K562 (cell line): Measurements from ENCODE around the gene MAU2. TPM values are rescaled to one million over a fixed set of nuclear protein-coding genes. Genes with fewer than 3 reads are reported as not detected.

ENCODE experiments used
- DDX20 ChIP-seq: fragments of 450-650 bp; IDR thresholded peaks from 2 replicates; pipeline ENCODE4 v1.6.1; 2016; ENCODE audit warnings: missing genetic modification characterization, low read depth, mild to moderate bottlenecking, missing compliant biosample characterization, moderate library complexity
- GTF2A2 ChIP-seq: IDR thresholded peaks from 2 replicates; pipeline ENCODE4 v1.6.1; 2016; ENCODE audit warnings: mild to moderate bottlenecking, missing genetic modification characterization, missing compliant biosample characterization
- HDAC1 ChIP-seq, 2 experiments: fragments of 450-650 bp; IDR thresholded peaks; 2 replicates each; pipeline ENCODE4 v1.6.1; 2016 to 2017; ENCODE audit warnings: inconsistent platforms in 1 of 2, mild to moderate bottlenecking in 1 of 2, moderate library complexity in 1 of 2
- NFE2L1 ChIP-seq: fragments of 450-650 bp; IDR thresholded peaks from 2 replicates; pipeline ENCODE4 v1.6.1; 2016; ENCODE audit warnings: missing genetic modification characterization, low read depth, mild to moderate bottlenecking, missing compliant biosample characterization, moderate library complexity, borderline replicate concordance
- NR2C1 ChIP-seq, 2 experiments: fragments of 450-650 bp; IDR thresholded peaks; 2 replicates each; pipeline ENCODE4 v1.6.1; 2017; ENCODE audit warnings: mild to moderate bottlenecking in 2 of 2, antibody characterized with exemption in 1 of 2, inconsistent platforms in 1 of 2, missing compliant biosample characterization in 1 of 2, missing genetic modification characterization in 1 of 2
- PURB ChIP-seq: sonication (generic); formaldehyde crosslinking; IDR thresholded peaks from 2 replicates; pipeline ENCODE4 v1.9.0; 2021; ENCODE audit warnings: low read depth, mild to moderate bottlenecking, missing genetic modification reagents
- RCOR1 ChIP-seq, 2 experiments: IDR thresholded peaks; 2 replicates each; pipeline ENCODE4 v1.6.1; 2012; ENCODE audit warnings: low read depth in 2 of 2, low read length in 2 of 2, borderline replicate concordance in 1 of 2, improper control_type of control experiment in 1 of 2
- SMAD1 ChIP-seq: fragments of 150-350 bp; IDR thresholded peaks from 2 replicates; pipeline ENCODE4 v1.6.1; 2014; ENCODE audit warnings: low read length, low read depth; ENCODE audit not compliant: partially characterized antibody
- SP1 ChIP-seq: sonication (generic); formaldehyde crosslinking; IDR thresholded peaks from 2 replicates; pipeline ENCODE4 v1.8.1; 2022; ENCODE audit warnings: mild to moderate bottlenecking, missing genetic modification reagents
- TAF9B ChIP-seq: fragments of 450-650 bp; IDR thresholded peaks from 2 replicates; pipeline ENCODE4 v1.6.1; 2018; ENCODE audit warnings: mild to moderate bottlenecking; ENCODE audit not compliant: partially characterized antibody
- polyA plus RNA-seq, 8 experiments: library from polyadenylated mRNA; depleted of rRNA in 4 of 8; stranded (reverse) in 5 of 8; unstranded in 3 of 8; fragments of >200 nt; fragmentation: Nextera tagmentation in 2 of 8; fragmentation: Illumina TruSeq in 1 of 8; extraction: Ambion mirVana in 2 of 8; extraction: Trizol in 1 of 8; gene quantifications; 2 replicates each; pipeline versions ENCODE4 v1.2.1 to v1.2.3, GENCODE V29; 2011 to 2014; ENCODE audit warnings: inconsistent platforms in 1 of 8, missing spikeins in 1 of 8
- total RNA-seq, 7 experiments: library from RNA; depleted of rRNA in 6 of 7; stranded (reverse); fragments of >200 nt in 6 of 7; fragmentation: Illumina TruSeq in 2 of 7; extraction: Trizol in 2 of 7; gene quantifications; 2 replicates each; pipeline versions ENCODE4 v1.2.1 to v1.2.3, GENCODE V29; 2011 to 2021; ENCODE audit warnings: low replicate concordance in 1 of 7
- TF ChIP-seq, protein P1 (sequence below): fragments of 250-450 bp; sonication (Bioruptor Pico); IDR thresholded peaks from 2 replicates; pipeline ENCODE4 v1.4.0; 2020
- TF ChIP-seq, protein P2 (sequence below): sonication (generic); formaldehyde crosslinking; IDR thresholded peaks from 2 replicates; pipeline ENCODE4 v1.8.0; 2022; ENCODE audit warnings: mild to moderate bottlenecking, missing genetic modification reagents
- TF ChIP-seq, protein P3 (sequence below): fragments of 250-450 bp; sonication (Bioruptor Pico); IDR thresholded peaks from 2 replicates; pipeline ENCODE4 v1.9.0; 2021; ENCODE audit warnings: mild to moderate bottlenecking, inconsistent platforms

Gene MAU2
- total and polyA plus RNA-seq, 9 of the 15 experiments (the other 6 are each of a cell fraction or from before 2014, with no cell fraction given) = 1.2 to 48.1 (median 19.4) TPM

DNA sequence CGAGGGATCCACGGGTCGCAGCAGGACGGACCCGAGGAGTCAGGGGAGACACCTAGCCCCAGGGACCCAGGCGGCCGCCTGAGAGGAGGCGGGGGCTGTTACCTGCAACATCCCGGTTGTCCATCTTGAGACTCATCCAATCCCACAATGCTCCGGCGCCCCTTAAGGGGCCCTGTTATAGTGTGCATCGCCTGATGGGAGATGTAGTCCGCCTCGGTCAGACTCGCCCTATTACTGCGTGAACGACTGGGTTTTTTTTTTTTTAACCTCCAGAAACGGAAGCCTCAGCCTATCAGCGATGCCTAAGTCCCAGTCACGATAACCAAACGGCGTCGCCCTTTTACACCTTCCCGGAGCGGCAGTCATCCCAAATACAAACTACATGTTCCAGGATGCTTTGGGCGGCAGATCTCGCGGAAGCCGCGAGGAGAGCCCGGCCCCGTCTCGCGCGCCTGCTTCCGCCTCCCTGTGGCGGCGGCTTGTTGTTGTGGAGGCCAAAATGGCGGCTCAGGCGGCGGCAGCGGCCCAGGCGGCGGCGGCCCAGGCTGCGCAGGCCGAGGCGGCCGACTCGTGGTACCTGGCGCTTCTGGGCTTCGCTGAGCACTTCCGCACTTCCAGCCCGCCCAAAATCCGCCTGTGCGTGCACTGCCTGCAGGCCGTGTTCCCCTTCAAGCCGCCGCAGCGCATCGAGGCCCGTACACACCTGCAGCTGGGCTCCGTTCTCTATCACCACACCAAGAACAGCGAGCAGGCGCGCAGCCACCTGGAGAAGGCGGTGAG, at the start of gene MAU2, which contains the start of gene SUGP1 (continued):
- TF ChIP-seq, protein P1, sequence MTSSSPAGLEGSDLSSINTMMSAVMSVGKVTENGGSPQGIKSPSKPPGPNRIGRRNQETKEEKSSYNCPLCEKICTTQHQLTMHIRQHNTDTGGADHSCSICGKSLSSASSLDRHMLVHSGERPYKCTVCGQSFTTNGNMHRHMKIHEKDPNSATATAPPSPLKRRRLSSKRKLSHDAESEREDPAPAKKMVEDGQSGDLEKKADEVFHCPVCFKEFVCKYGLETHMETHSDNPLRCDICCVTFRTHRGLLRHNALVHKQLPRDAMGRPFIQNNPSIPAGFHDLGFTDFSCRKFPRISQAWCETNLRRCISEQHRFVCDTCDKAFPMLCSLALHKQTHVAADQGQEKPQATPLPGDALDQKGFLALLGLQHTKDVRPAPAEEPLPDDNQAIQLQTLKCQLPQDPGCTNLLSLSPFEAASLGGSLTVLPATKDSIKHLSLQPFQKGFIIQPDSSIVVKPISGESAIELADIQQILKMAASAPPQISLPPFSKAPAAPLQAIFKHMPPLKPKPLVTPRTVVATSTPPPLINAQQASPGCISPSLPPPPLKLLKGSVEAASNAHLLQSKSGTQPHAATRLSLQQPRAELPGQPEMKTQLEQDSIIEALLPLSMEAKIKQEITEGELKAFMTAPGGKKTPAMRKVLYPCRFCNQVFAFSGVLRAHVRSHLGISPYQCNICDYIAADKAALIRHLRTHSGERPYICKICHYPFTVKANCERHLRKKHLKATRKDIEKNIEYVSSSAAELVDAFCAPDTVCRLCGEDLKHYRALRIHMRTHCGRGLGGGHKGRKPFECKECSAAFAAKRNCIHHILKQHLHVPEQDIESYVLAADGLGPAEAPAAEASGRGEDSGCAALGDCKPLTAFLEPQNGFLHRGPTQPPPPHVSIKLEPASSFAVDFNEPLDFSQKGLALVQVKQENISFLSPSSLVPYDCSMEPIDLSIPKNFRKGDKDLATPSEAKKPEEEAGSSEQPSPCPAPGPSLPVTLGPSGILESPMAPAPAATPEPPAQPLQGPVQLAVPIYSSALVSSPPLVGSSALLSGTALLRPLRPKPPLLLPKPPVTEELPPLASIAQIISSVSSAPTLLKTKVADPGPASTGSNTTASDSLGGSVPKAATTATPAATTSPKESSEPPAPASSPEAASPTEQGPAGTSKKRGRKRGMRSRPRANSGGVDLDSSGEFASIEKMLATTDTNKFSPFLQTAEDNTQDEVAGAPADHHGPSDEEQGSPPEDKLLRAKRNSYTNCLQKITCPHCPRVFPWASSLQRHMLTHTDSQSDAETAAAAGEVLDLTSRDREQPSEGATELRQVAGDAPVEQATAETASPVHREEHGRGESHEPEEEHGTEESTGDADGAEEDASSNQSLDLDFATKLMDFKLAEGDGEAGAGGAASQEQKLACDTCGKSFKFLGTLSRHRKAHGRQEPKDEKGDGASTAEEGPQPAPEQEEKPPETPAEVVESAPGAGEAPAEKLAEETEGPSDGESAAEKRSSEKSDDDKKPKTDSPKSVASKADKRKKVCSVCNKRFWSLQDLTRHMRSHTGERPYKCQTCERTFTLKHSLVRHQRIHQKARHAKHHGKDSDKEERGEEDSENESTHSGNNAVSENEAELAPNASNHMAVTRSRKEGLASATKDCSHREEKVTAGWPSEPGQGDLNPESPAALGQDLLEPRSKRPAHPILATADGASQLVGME (CRISPR knock-in tag) = peak; percentile 76; the same call in 1 of the 2 replicates
- TF ChIP-seq HDAC1 (IDR thresholded peaks at IDR 0.05) = peak in 1 of 2 experiments; percentile 74; a peak in 2 of 4 replicates
- peak; percentile 67; the same call in 1 of the 2 replicates for TF ChIP-seq SP1 (CRISPR knock-in tag)
- TF ChIP-seq, protein P2, sequence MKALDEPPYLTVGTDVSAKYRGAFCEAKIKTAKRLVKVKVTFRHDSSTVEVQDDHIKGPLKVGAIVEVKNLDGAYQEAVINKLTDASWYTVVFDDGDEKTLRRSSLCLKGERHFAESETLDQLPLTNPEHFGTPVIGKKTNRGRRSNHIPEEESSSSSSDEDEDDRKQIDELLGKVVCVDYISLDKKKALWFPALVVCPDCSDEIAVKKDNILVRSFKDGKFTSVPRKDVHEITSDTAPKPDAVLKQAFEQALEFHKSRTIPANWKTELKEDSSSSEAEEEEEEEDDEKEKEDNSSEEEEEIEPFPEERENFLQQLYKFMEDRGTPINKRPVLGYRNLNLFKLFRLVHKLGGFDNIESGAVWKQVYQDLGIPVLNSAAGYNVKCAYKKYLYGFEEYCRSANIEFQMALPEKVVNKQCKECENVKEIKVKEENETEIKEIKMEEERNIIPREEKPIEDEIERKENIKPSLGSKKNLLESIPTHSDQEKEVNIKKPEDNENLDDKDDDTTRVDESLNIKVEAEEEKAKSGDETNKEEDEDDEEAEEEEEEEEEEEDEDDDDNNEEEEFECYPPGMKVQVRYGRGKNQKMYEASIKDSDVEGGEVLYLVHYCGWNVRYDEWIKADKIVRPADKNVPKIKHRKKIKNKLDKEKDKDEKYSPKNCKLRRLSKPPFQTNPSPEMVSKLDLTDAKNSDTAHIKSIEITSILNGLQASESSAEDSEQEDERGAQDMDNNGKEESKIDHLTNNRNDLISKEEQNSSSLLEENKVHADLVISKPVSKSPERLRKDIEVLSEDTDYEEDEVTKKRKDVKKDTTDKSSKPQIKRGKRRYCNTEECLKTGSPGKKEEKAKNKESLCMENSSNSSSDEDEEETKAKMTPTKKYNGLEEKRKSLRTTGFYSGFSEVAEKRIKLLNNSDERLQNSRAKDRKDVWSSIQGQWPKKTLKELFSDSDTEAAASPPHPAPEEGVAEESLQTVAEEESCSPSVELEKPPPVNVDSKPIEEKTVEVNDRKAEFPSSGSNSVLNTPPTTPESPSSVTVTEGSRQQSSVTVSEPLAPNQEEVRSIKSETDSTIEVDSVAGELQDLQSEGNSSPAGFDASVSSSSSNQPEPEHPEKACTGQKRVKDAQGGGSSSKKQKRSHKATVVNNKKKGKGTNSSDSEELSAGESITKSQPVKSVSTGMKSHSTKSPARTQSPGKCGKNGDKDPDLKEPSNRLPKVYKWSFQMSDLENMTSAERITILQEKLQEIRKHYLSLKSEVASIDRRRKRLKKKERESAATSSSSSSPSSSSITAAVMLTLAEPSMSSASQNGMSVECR (CRISPR knock-in tag) = peak; percentile 95
- no peak for TF ChIP-seq NFE2L1 (tag)
- TF ChIP-seq NR2C1 (IDR thresholded peaks at IDR 0.05) = no peak
- peak; percentile 38; the same call in 1 of the 2 replicates for TF ChIP-seq NR2C1 (tag; IDR thresholded peaks at IDR 0.05)
- TF ChIP-seq DDX20 (tag) = no peak
- TF ChIP-seq, protein P3, sequence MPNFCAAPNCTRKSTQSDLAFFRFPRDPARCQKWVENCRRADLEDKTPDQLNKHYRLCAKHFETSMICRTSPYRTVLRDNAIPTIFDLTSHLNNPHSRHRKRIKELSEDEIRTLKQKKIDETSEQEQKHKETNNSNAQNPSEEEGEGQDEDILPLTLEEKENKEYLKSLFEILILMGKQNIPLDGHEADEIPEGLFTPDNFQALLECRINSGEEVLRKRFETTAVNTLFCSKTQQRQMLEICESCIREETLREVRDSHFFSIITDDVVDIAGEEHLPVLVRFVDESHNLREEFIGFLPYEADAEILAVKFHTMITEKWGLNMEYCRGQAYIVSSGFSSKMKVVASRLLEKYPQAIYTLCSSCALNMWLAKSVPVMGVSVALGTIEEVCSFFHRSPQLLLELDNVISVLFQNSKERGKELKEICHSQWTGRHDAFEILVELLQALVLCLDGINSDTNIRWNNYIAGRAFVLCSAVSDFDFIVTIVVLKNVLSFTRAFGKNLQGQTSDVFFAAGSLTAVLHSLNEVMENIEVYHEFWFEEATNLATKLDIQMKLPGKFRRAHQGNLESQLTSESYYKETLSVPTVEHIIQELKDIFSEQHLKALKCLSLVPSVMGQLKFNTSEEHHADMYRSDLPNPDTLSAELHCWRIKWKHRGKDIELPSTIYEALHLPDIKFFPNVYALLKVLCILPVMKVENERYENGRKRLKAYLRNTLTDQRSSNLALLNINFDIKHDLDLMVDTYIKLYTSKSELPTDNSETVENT (CRISPR knock-in tag) = peak; percentile 55; the same call in 1 of the 2 replicates
- TF ChIP-seq RCOR1 (IDR thresholded peaks at IDR 0.05; ENCODE audit: borderline replicate concordance in 1 of 2, low read depth in 2 of 2, low read length in 2 of 2) = peak in 1 of 2 experiments; percentile 45; a peak in 1 of 4 replicates
- TF ChIP-seq GTF2A2 (tag) = peak; percentile 95
- no peak for TF ChIP-seq PURB
- TF ChIP-seq SMAD1 = no peak
- peak; percentile 50 for TF ChIP-seq TAF9B
